ENCODE results near the gene NPLOC4. TPM values are rescaled to one million over a fixed set of nuclear protein-coding genes. Genes with fewer than 3 reads are reported as not detected.

NPLOC4 gene
- total and polyA plus RNA-seq, 11 donors: 28.2 to 133 (median 99.2) TPM

GRCh38 chr17:81638683-81639082 lies 1.8 kb upstream of the NPLOC4 start:
- Histone ChIP-seq H3K4me1 (peaks cover 10 to 36% (median 24%) of the 10 kb centered on the region in 12 donors), H3K27ac (no peak overlapping the region), H3K9me3 (no peaks in the 10 kb centered on the region), H3K36me3 (peaks cover 0 to 4% (median 0%) of the 10 kb centered on the region in 9 donors), H3K4me3 (no peak overlapping the region), H3K27me3 (no peaks in the 10 kb centered on the region)
- ATAC-seq (no peak), DNase-seq (no peak)
- 62 to 72% (median 63%) methylated on average over 4 of the region's 4 CpGs for WGBS, 4 donors
- TF ChIP-seq CTCF (IDR thresholded peaks at IDR 0.05): no peak
- no peak for TF ChIP-seq POLR2A (IDR thresholded peaks at IDR 0.05)
- intact Hi-C loops (cut with DNase I): no loop called here

- Histone ChIP-seq H3K36me3 (peaks cover 0 to 16% (median 0%) of the 10 kb centered on the region in 9 donors), H3K4me1 (peaks cover 10 to 48% (median 32%) of the 10 kb centered on the region in 12 donors), H3K9me3 (no peaks in the 10 kb centered on the region), H3K27me3 (no peaks in the 10 kb centered on the region), H3K4me3 (peak overlapping the region; percentile 71 to 100 (median 92)), H3K27ac (peak overlapping the region; percentile 73 to 97 (median 95))
- 24 to 33% (median 29%) methylated on average over 17 to 18 of the region's 18 CpGs for WGBS, 4 donors
- ATAC-seq (peak in 3 of 4 donors; percentile 11 to 70 (median 70)), DNase-seq (no peak)
- intact Hi-C loops (cut with DNase I): loop anchor here in 3 of 10 donors (2.0 kb wide), 2 partner anchors 29 to 31 kb away; partner anchors contain the start of genes CCDC137 (in 2 of the 3) and OXLD1 (in 2 of the 3)
- no peak for TF ChIP-seq CTCF (IDR thresholded peaks at IDR 0.05)
- no peak for TF ChIP-seq POLR2A (IDR thresholded peaks at IDR 0.05)
These were observed 873 bp downstream of the NPLOC4 start for GRCh38 chr17:81635973-81636504.

- intact Hi-C loops (cut with DNase I): no loop called here
- Histone ChIP-seq H3K27ac (peak overlapping the region in 5 of 12 donors; percentile 93 to 97 (median 95)), H3K27me3 (no peaks in the 10 kb centered on the region), H3K9me3 (no peaks in the 10 kb centered on the region), H3K4me3 (peak overlapping the region in 10 of 12 donors; percentile 71 to 100 (median 93)), H3K36me3 (peaks cover 0 to 16% (median 3%) of the 10 kb centered on the region in 9 donors), H3K4me1 (peaks cover 10 to 48% (median 32%) of the 10 kb centered on the region in 12 donors)
- 76 to 96% (median 89%) methylated on average over 4 to 5 of the region's 5 CpGs for WGBS, 4 donors
- DNase-seq: no peak
- ATAC-seq: no peak
- no peak for TF ChIP-seq POLR2A (IDR thresholded peaks at IDR 0.05)
- no peak for TF ChIP-seq CTCF (IDR thresholded peaks at IDR 0.05)
These were observed 1.5 kb downstream of the NPLOC4 start for GRCh38 chr17:81635431-81635830.

GRCh38 chr17:81631482-81631881 lies 5.4 kb downstream of the NPLOC4 start:
- peaks cover 10 to 41% (median 27%) of the 10 kb centered on the region in 12 donors for H3K4me1 ChIP-seq
- DNase-seq: peak in 1 of 5 donors; percentile 7

More at GRCh38 chr17:81631482-81631881, 5.4 kb downstream of the NPLOC4 start:
- Histone ChIP-seq H3K9me3 (no peaks in the 10 kb centered on the region), H3K27me3 (no peaks in the 10 kb centered on the region), H3K36me3 (peaks cover 0 to 55% (median 38%) of the 10 kb centered on the region in 9 donors), H3K27ac (no peak overlapping the region), H3K4me3 (no peak overlapping the region)
- 66 to 84% (median 69%) methylated on average over 7 of the region's 7 CpGs for WGBS, 4 donors
- ATAC-seq: no peak
- intact Hi-C loops (cut with DNase I): no loop called here
- TF ChIP-seq CTCF (IDR thresholded peaks at IDR 0.05) (no peak), POLR2A (IDR thresholded peaks at IDR 0.05) (no peak)

All from heart left ventricle (tissue), 16 donors.